Fibroblast of the aortic adventitia (primary cell): ENCODE measurements around the gene FIG4. TPM values are rescaled to one million over a fixed set of nuclear protein-coding genes. Genes with fewer than 3 reads are reported as not detected.
"Not testable (repeated sequence)": the region's sequence is repeated elsewhere in the genome, so short reads cannot be mapped to it uniquely, and the experiment has no call there.

ENCODE experiments used
- DNase-seq: peaks from one replicate; pipeline ENCODE4 v3.0.0-alpha.2; 2010; ENCODE audit warnings: low read depth
- H3K4me3 ChIP-seq: 2 replicates; pipeline ENCODE4 v1.5.1; 2011; ENCODE audit warnings: low read depth, mild to moderate bottlenecking, control low read depth, low read length, moderate library complexity
- CTCF ChIP-seq: IDR thresholded peaks from 2 replicates; pipeline ENCODE4 v1.5.1; 2011; ENCODE audit warnings: mild to moderate bottlenecking, low read length, control low read depth, inconsistent platforms; ENCODE audit not compliant: insufficient read depth
- total RNA-seq: library from RNA; depleted of rRNA; stranded (reverse); fragments of >200 nt; gene quantifications from 2 replicates; pipeline ENCODE4 v1.2.3, GENCODE V29; 2012; ENCODE audit warnings: low replicate concordance

Gene FIG4
- total RNA-seq, 1 donor = 28.0 TPM

GRCh38 chr6:109854541-109855308 is 163.6 kb downstream of the FIG4 start:
- no peak for TF ChIP-seq CTCF
- no peak for DNase-seq
- H3K4me3 ChIP-seq = no peak overlapping the region

- not testable (repeated sequence) for H3K4me3 ChIP-seq, DNase-seq
Observed at GRCh38 chr6:109855476-109856040, 164.5 kb downstream of the FIG4 start.

DNA sequence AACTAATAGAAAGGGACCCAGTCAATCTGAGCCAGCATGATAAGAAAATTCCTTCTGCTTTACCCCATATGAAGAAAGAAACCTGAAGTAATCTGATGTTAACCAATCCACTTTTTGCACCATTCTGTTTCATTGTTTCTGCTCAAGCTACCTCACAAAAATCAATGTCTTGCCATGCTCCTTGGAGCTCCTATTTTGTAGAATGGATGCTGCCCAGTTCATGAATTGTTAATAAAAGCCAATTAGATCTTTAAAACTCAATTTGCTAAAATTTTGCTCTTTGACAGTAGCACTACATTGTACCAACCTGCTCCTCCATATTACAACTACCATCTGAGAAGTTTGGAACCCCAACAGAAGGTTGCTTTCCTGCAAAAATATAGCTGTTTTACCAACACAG is 170.8 kb downstream of the FIG4 start:
- H3K4me3 ChIP-seq = no peak overlapping the region
- DNase-seq = no peak
- TF ChIP-seq CTCF = no peak

GRCh38 chr6:109864050-109864449 is 173.0 kb downstream of the FIG4 start:
- H3K4me3 ChIP-seq = no peak overlapping the region
- DNase-seq = no peak
- no peak for TF ChIP-seq CTCF

DNA sequence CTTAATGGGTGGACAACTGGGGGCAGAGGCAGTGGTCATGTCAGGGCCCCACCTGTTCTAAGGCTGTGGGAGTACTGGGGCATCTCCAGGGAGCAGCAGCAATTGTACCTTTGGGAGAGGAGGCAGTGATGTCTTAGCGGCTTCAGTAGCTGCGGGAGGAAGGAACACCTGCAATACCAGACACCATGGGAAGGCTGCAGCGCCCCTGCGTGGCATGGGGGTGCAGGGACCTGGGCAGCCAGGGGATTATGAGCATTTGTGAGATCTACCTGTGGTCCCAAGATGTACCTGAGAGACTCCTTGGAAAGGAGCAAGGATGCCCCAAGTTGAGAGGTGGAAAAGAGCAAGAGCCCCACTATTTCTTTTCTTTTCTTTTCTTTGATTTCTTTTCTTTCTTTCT is 174.9 kb downstream of the FIG4 start:
- H3K4me3 ChIP-seq = no peak overlapping the region
- no peak for DNase-seq
- TF ChIP-seq CTCF = no peak

- peak; percentile 47 for DNase-seq
- TF ChIP-seq CTCF = no peak
- H3K4me3 ChIP-seq = no peak overlapping the region
Observed at GRCh38 chr6:109867009-109867969, 176.2 kb downstream of the FIG4 start.

DNA sequence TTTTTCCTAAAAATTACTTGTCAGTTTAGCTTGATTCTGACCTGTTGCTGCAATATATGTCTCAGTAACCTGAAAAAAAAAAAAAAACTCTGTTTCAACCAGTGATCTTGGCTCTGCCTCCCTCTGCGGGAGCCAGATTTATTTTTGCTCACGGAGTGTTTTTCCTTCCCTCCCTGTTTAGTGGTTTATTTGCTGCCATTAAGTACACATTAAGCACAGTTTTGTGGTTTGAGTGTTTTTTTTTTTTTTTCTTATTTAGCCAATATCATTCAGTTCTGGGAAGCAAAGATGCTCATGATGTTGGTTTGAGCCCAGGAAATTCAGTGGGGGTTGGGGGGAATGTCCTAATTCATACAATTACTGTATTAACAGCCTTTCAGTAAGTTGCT is 176.9 kb downstream of the FIG4 start:
- peak; percentile 29 for DNase-seq
- TF ChIP-seq CTCF = no peak

GRCh38 chr6:109869398-109870088 is 178.4 kb downstream of the FIG4 start:
- H3K4me3 ChIP-seq = not testable (repeated sequence)
- DNase-seq = peak; percentile 29

More for the DNA sequence above, 176.9 kb downstream of the FIG4 start:
- no peak overlapping the region for H3K4me3 ChIP-seq
